ENCODE data around the gene IZUMO4.

Gene IZUMO4

GRCh38 chr19:2055931-2056836, 40.5 kb upstream of the IZUMO4 start:
- H3K36me3 Mint-ChIP-seq = no peaks in the 10 kb centered on the region
- H3K27ac Mint-ChIP-seq = peak overlapping the region; percentile 96
- H3K4me3 Mint-ChIP-seq = peak overlapping the region; percentile 71
- H3K4me1 Mint-ChIP-seq = peaks cover 78% of the 10 kb centered on the region
- H3K27me3 Mint-ChIP-seq = no peaks in the 10 kb centered on the region
- no peak for ATAC-seq
- H3K9me3 Mint-ChIP-seq = no peaks in the 10 kb centered on the region

GRCh38 chr19:2056837-2057192, 39.9 kb upstream of the IZUMO4 start:
- Mint-ChIP-seq H3K27ac (peak overlapping the region; percentile 96), H3K9me3 (no peaks in the 10 kb centered on the region)
- no peak for ATAC-seq

GRCh38 chr19:2057484-2058469, 38.9 kb upstream of the IZUMO4 start:
- Mint-ChIP-seq H3K36me3 (no peaks in the 10 kb centered on the region), H3K27me3 (no peaks in the 10 kb centered on the region), H3K27ac (peak overlapping the region; percentile 96), H3K4me1 (peaks cover 70% of the 10 kb centered on the region), H3K9me3 (no peaks in the 10 kb centered on the region), H3K4me3 (no peak overlapping the region)
- no peak for ATAC-seq

More at GRCh38 chr19:2056837-2057192, 39.9 kb upstream of the IZUMO4 start:
- Mint-ChIP-seq H3K36me3 (no peaks in the 10 kb centered on the region), H3K4me1 (peaks cover 71% of the 10 kb centered on the region), H3K4me3 (peak overlapping the region; percentile 66), H3K27me3 (no peaks in the 10 kb centered on the region)

GRCh38 chr19:2058570-2059421, 37.9 kb upstream of the IZUMO4 start:
- peaks cover 72% of the 10 kb centered on the region for H3K4me1 Mint-ChIP-seq
- H3K9me3 Mint-ChIP-seq = no peaks in the 10 kb centered on the region
- H3K36me3 Mint-ChIP-seq = no peaks in the 10 kb centered on the region
- H3K27ac Mint-ChIP-seq = peak overlapping the region; percentile 96
- no peak for ATAC-seq
- no peak overlapping the region for H3K4me3 Mint-ChIP-seq
- H3K27me3 Mint-ChIP-seq = no peaks in the 10 kb centered on the region

- no peak for ATAC-seq
- peak overlapping the region; percentile 90 for H3K4me3 Mint-ChIP-seq
- H3K4me1 Mint-ChIP-seq = peaks cover 72% of the 10 kb centered on the region
- H3K27me3 Mint-ChIP-seq = no peaks in the 10 kb centered on the region
- H3K9me3 Mint-ChIP-seq = no peaks in the 10 kb centered on the region
- no peaks in the 10 kb centered on the region for H3K36me3 Mint-ChIP-seq
- peak overlapping the region; percentile 93 for H3K27ac Mint-ChIP-seq
These were observed 37.1 kb upstream of the IZUMO4 start for GRCh38 chr19:2059422-2060201.

GRCh38 chr19:2060884-2061494, 35.7 kb upstream of the IZUMO4 start:
- peak; percentile 65 for ATAC-seq
- peak overlapping the region; percentile 93 for H3K27ac Mint-ChIP-seq
- H3K4me1 Mint-ChIP-seq = peaks cover 65% of the 10 kb centered on the region
- no peaks in the 10 kb centered on the region for H3K27me3 Mint-ChIP-seq
- H3K4me3 Mint-ChIP-seq = peak overlapping the region; percentile 90
- no peaks in the 10 kb centered on the region for H3K36me3 Mint-ChIP-seq
- no peaks in the 10 kb centered on the region for H3K9me3 Mint-ChIP-seq

GRCh38 chr19:2061495-2062388, 35.0 kb upstream of the IZUMO4 start:
- Mint-ChIP-seq H3K4me3 (peak overlapping the region; percentile 90), H3K27me3 (no peaks in the 10 kb centered on the region), H3K27ac (peak overlapping the region; percentile 93), H3K36me3 (no peaks in the 10 kb centered on the region), H3K9me3 (no peaks in the 10 kb centered on the region), H3K4me1 (peaks cover 58% of the 10 kb centered on the region)
- peak; percentile 94 for ATAC-seq

GRCh38 chr19:2062389-2062729, 34.4 kb upstream of the IZUMO4 start:
- peak overlapping the region; percentile 93 for H3K27ac Mint-ChIP-seq
- no peak for ATAC-seq

GRCh38 chr19:2062770-2063169, 33.9 kb upstream of the IZUMO4 start:
- peak overlapping the region; percentile 90 for H3K4me3 Mint-ChIP-seq
- H3K36me3 Mint-ChIP-seq = no peaks in the 10 kb centered on the region
- H3K4me1 Mint-ChIP-seq = peaks cover 56% of the 10 kb centered on the region
- no peak for ATAC-seq
- H3K27me3 Mint-ChIP-seq = no peaks in the 10 kb centered on the region
- no peaks in the 10 kb centered on the region for H3K9me3 Mint-ChIP-seq
- H3K27ac Mint-ChIP-seq = peak overlapping the region; percentile 93

More at GRCh38 chr19:2062389-2062729, 34.4 kb upstream of the IZUMO4 start:
- Mint-ChIP-seq H3K36me3 (no peaks in the 10 kb centered on the region), H3K9me3 (no peaks in the 10 kb centered on the region), H3K4me1 (peaks cover 53% of the 10 kb centered on the region), H3K4me3 (peak overlapping the region; percentile 90), H3K27me3 (no peaks in the 10 kb centered on the region)

- H3K4me3 Mint-ChIP-seq = peak overlapping the region; percentile 64
- no peaks in the 10 kb centered on the region for H3K9me3 Mint-ChIP-seq
- H3K27me3 Mint-ChIP-seq = no peaks in the 10 kb centered on the region
- no peaks in the 10 kb centered on the region for H3K36me3 Mint-ChIP-seq
- peaks cover 57% of the 10 kb centered on the region for H3K4me1 Mint-ChIP-seq
- no peak for ATAC-seq
- H3K27ac Mint-ChIP-seq = peak overlapping the region; percentile 24
These were observed 32.9 kb upstream of the IZUMO4 start for GRCh38 chr19:2063824-2064223.

- peak overlapping the region; percentile 49 for H3K27ac Mint-ChIP-seq
- peaks cover 63% of the 10 kb centered on the region for H3K4me1 Mint-ChIP-seq
- no peaks in the 10 kb centered on the region for H3K27me3 Mint-ChIP-seq
- no peak for ATAC-seq
- no peaks in the 10 kb centered on the region for H3K9me3 Mint-ChIP-seq
- no peaks in the 10 kb centered on the region for H3K36me3 Mint-ChIP-seq
- no peak overlapping the region for H3K4me3 Mint-ChIP-seq
These were observed 32.3 kb upstream of the IZUMO4 start for GRCh38 chr19:2064395-2064787.

- H3K9me3 Mint-ChIP-seq = no peaks in the 10 kb centered on the region
- ATAC-seq = no peak
- H3K36me3 Mint-ChIP-seq = no peaks in the 10 kb centered on the region
- H3K4me1 Mint-ChIP-seq = peaks cover 66% of the 10 kb centered on the region
- no peaks in the 10 kb centered on the region for H3K27me3 Mint-ChIP-seq
- H3K27ac Mint-ChIP-seq = peak overlapping the region; percentile 49
- no peak overlapping the region for H3K4me3 Mint-ChIP-seq
These were observed 31.8 kb upstream of the IZUMO4 start for GRCh38 chr19:2064788-2065524.
